H9 (cell line): ENCODE measurements around the gene LAMC1. TPM values are rescaled to one million over a fixed set of nuclear protein-coding genes. Genes with fewer than 3 reads are reported as not detected.

ENCODE experiments used
- DNase-seq: peaks from one replicate; pipeline ENCODE4 v3.0.0-alpha.2; 2017
- H2AFZ ChIP-seq: one replicate; pipeline ENCODE4 v1.6.1; 2013; ENCODE audit warnings: mild to moderate bottlenecking, low read length, control low read depth, moderate library complexity
- H2AK5ac ChIP-seq: 2 replicates; pipeline ENCODE4 v1.6.1; 2013; ENCODE audit warnings: low read length, control low read depth, mixed read lengths; ENCODE audit not compliant: insufficient read length
- H2BK120ac ChIP-seq: one replicate; pipeline ENCODE4 v1.6.1; 2013; ENCODE audit warnings: low read depth, mild to moderate bottlenecking, low read length, control low read depth, inconsistent platforms; ENCODE audit not compliant: poor library complexity, severe bottlenecking
- H2BK12ac ChIP-seq: 2 replicates; pipeline ENCODE4 v1.6.1; 2013; ENCODE audit warnings: low read length, control low read depth, mixed read lengths, low read depth; ENCODE audit not compliant: insufficient read length
- H2BK15ac ChIP-seq: 2 replicates; pipeline ENCODE4 v1.6.1; 2013; ENCODE audit warnings: low read depth, low read length, control low read depth
- H2BK20ac ChIP-seq: one replicate; pipeline ENCODE4 v1.6.1; 2013; ENCODE audit warnings: low read depth, mild to moderate bottlenecking, low read length, control low read depth, inconsistent platforms; ENCODE audit not compliant: poor library complexity, severe bottlenecking
- H2BK5ac ChIP-seq: 2 replicates; pipeline ENCODE4 v1.6.1; 2013; ENCODE audit warnings: low read length, control low read depth, mixed read lengths; ENCODE audit not compliant: insufficient read length
- H3K14ac ChIP-seq: 2 replicates; pipeline ENCODE4 v1.6.1; 2013; ENCODE audit warnings: low read length, control low read depth; ENCODE audit not compliant: insufficient read depth
- H3K18ac ChIP-seq: 2 replicates; pipeline ENCODE4 v1.6.1; 2013; ENCODE audit warnings: low read depth, mild to moderate bottlenecking, mixed read lengths, low read length, control low read depth; ENCODE audit not compliant: insufficient read length
- H3K23ac ChIP-seq: 2 replicates; pipeline ENCODE4 v1.6.1; 2013; ENCODE audit warnings: low read length, control low read depth, mixed read lengths, low read depth; ENCODE audit not compliant: insufficient read length
- H3K23me2 ChIP-seq: 2 replicates; pipeline ENCODE4 v1.6.1; 2013; ENCODE audit warnings: low read depth, mild to moderate bottlenecking, mixed read lengths, low read length, control low read depth; ENCODE audit not compliant: insufficient read length, poor library complexity, severe bottlenecking
- H3K27ac ChIP-seq: 2 replicates; pipeline ENCODE4 v1.5.1; 2013; ENCODE audit warnings: low read length, control low read depth, mixed read lengths, low read depth; ENCODE audit not compliant: insufficient read length
- H3K27me3 ChIP-seq: 2 replicates; pipeline ENCODE4 v1.6.1; 2013; ENCODE audit warnings: low read length, control low read depth, inconsistent platforms; ENCODE audit not compliant: insufficient read depth
- H3K4ac ChIP-seq: 2 replicates; pipeline ENCODE4 v1.6.1; 2013; ENCODE audit warnings: low read depth, mild to moderate bottlenecking, control low read depth, inconsistent platforms, low read length, moderate library complexity
- H3K4me1 ChIP-seq: 2 replicates; pipeline ENCODE4 v1.6.1; 2013; ENCODE audit warnings: low read length, control low read depth, inconsistent platforms; ENCODE audit not compliant: insufficient read depth
- H3K4me2 ChIP-seq: 2 replicates; pipeline ENCODE4 v1.6.1; 2013; ENCODE audit warnings: low read length, control low read depth, mixed read lengths; ENCODE audit not compliant: insufficient read length, insufficient read depth
- H3K56ac ChIP-seq: 2 replicates; pipeline ENCODE4 v1.6.1; 2013; ENCODE audit warnings: low read depth, mild to moderate bottlenecking, mixed read lengths, low read length, control low read depth; ENCODE audit not compliant: insufficient read length
- H3K79me1 ChIP-seq: 2 replicates; pipeline ENCODE4 v1.6.1; 2013; ENCODE audit warnings: low read depth, mild to moderate bottlenecking, moderate library complexity, low read length, control low read depth, inconsistent platforms; ENCODE audit not compliant: insufficient read depth, poor library complexity, severe bottlenecking
- H3K79me2 ChIP-seq: 2 replicates; pipeline ENCODE4 v1.6.1; 2013; ENCODE audit warnings: low read length, control low read depth, inconsistent platforms; ENCODE audit not compliant: insufficient read depth
- H3K9ac ChIP-seq: 2 replicates; pipeline ENCODE4 v1.6.1; 2013; ENCODE audit warnings: low read length, control low read depth, mixed read lengths; ENCODE audit not compliant: insufficient read length; ENCODE audit errors: extremely low read depth
- H3K9me3 ChIP-seq: one replicate; pipeline ENCODE4 v1.6.1; 2013; ENCODE audit warnings: low read depth, low read length, inconsistent platforms; ENCODE audit not compliant: control insufficient read depth
- H3T11ph ChIP-seq: one replicate; pipeline ENCODE4 v1.6.1; 2013; ENCODE audit warnings: mild to moderate bottlenecking, low read length, control low read depth, inconsistent platforms
- H4K20me1 ChIP-seq: one replicate; pipeline ENCODE4 v1.6.1; 2013; ENCODE audit not compliant: control insufficient read depth, insufficient read length, insufficient read depth
- H4K5ac ChIP-seq: 2 replicates; pipeline ENCODE4 v1.6.1; 2013; ENCODE audit warnings: low read depth, mild to moderate bottlenecking, mixed read lengths, low read length, control low read depth; ENCODE audit not compliant: insufficient read length
- H4K8ac ChIP-seq: replicated peaks from 2 replicates; pipeline ENCODE4 v1.6.1; 2013; ENCODE audit warnings: low read length, control low read depth, mixed read lengths, low read depth; ENCODE audit not compliant: insufficient read length
- H4K91ac ChIP-seq: 2 replicates; pipeline ENCODE4 v1.6.1; 2013; ENCODE audit warnings: low read depth, mild to moderate bottlenecking, moderate library complexity, mixed read lengths, low read length, control low read depth; ENCODE audit not compliant: insufficient read length
- H3K27ac Mint-ChIP-seq, 3 experiments: 2 replicates in 2 of 3; 3 replicates in 1 of 3; pipeline ENCODE4 v1.8.0; 2020 to 2021; ENCODE audit warnings: mixed read lengths in 3 of 3, mild to moderate bottlenecking in 1 of 3, moderate library complexity in 1 of 3
- H3K27me3 Mint-ChIP-seq: 2 replicates; pipeline ENCODE4 v1.8.0; 2021; ENCODE audit warnings: low read depth, mild to moderate bottlenecking, moderate library complexity, mixed read lengths
- H3K36me3 Mint-ChIP-seq, 3 experiments: 2 replicates in 2 of 3; 3 replicates in 1 of 3; pipeline ENCODE4 v1.8.0; 2020 to 2021; ENCODE audit warnings: low read depth in 3 of 3, mixed read lengths in 3 of 3; ENCODE audit not compliant: insufficient read depth in 1 of 3
- H3K4me1 Mint-ChIP-seq, 2 experiments: 2 replicates each; pipeline ENCODE4 v1.8.0; 2020; ENCODE audit warnings: mixed read lengths in 2 of 2
- H3K4me3 Mint-ChIP-seq, 2 experiments: 2 replicates in 1 of 2; 3 replicates in 1 of 2; pipeline ENCODE4 v1.8.0; 2020 to 2021; ENCODE audit warnings: mild to moderate bottlenecking in 2 of 2, mixed read lengths in 2 of 2, moderate library complexity in 1 of 2
- H3K9me3 Mint-ChIP-seq, 2 experiments: 2 replicates in 1 of 2; 3 replicates in 1 of 2; pipeline ENCODE4 v1.8.0; 2020; ENCODE audit warnings: mild to moderate bottlenecking in 2 of 2, mixed read lengths in 2 of 2, moderate library complexity in 1 of 2
- CTCF ChIP-seq: fragments of 200-600 bp; sonication (generic); conservative IDR thresholded peaks from 3 replicates; pipeline ENCODE4 v1.8.0; 2021; ENCODE audit warnings: antibody characterized with exemption, mild to moderate bottlenecking
- WGBS: extraction: QIAGEN DNeasy Blood & Tissue Kit; methylation state at CpG from one replicate; pipeline ENCODE4 v1.1.7; 2013; ENCODE audit warnings: missing lambda C conversion rate, low lambda C conversion rate, mixed read lengths; ENCODE audit not compliant: insufficient read length; ENCODE audit errors: extremely low coverage; 5-methylcytosine and 5-hydroxymethylcytosine counted together
- total RNA-seq: library from RNA; stranded (reverse); gene quantifications from 2 replicates; pipeline ENCODE4 v1.2.1, GENCODE V29; 2021

Gene LAMC1
- total RNA-seq, 1 experiment from 2014 or later, result 96.2 TPM

- Mint-ChIP-seq H3K9me3 (0 out of 5 replicates have a peak, but pooled peaks cover 0 to 5% of the 10 kb centered on the region in 2 experiments), H3K27ac (no peak overlapping the region), H3K4me1 (peaks cover 7 to 15% of the 10 kb centered on the region in 2 experiments), H3K36me3 (peaks cover 0 to 4% (median 0%) of the 10 kb centered on the region in 3 experiments; a peak in 1 of 7 replicates), H3K4me3 (no peak overlapping the region), H3K27me3 (no peaks in the 10 kb centered on the region)
- no peak overlapping the region for H3K56ac ChIP-seq
- no peak overlapping the region for H3K23ac ChIP-seq
- H2AK5ac ChIP-seq, result no peak overlapping the region
- WGBS, result no CpG with 5 or more reads among the region's 2 CpGs
- H3K27ac ChIP-seq, result no peak overlapping the region
- H2AFZ ChIP-seq, result no peak overlapping the region
- no peaks in the 10 kb centered on the region for H3K4me1 ChIP-seq
- no peak overlapping the region for H3K4me2 ChIP-seq
- no peak overlapping the region for H2BK5ac ChIP-seq
- no peaks in the 10 kb centered on the region for H3K27me3 ChIP-seq
- H3K23me2 ChIP-seq, result no peaks in the 10 kb centered on the region
- no peak overlapping the region for H2BK12ac ChIP-seq
- no peak overlapping the region for H2BK15ac ChIP-seq
- H3K9me3 ChIP-seq, result no peaks in the 10 kb centered on the region
- H3K18ac ChIP-seq, result no peak overlapping the region
- no peaks in the 10 kb centered on the region for H4K20me1 ChIP-seq
- no peak overlapping the region for H4K91ac ChIP-seq
- H3T11ph ChIP-seq, result no peak overlapping the region
- H3K4ac ChIP-seq, result no peak overlapping the region
- no peak overlapping the region for H2BK20ac ChIP-seq
- no peak for DNase-seq
- no peak for TF ChIP-seq CTCF
- no peak overlapping the region for H4K8ac ChIP-seq
- no peaks in the 10 kb centered on the region for H3K79me2 ChIP-seq
- H3K14ac ChIP-seq, result no peak overlapping the region
- no peak overlapping the region for H4K5ac ChIP-seq
- H2BK120ac ChIP-seq, result no peak overlapping the region
- H3K9ac ChIP-seq, result no peak overlapping the region
- no peaks in the 10 kb centered on the region for H3K79me1 ChIP-seq
Measured at GRCh38 chr1:182977480-182977879, 45.7 kb upstream of the LAMC1 start.
